Effector CD4-positive, alpha-beta T cell (primary cell): ENCODE results near the gene INMT.
A peak's percentile ranks its signal among the peaks of the same experiment; 100 is the strongest.

Experiments
- DNase-seq: peaks from one replicate; pipeline ENCODE4 v3.0.0-alpha.2; 2020

The INMT gene

DNA sequence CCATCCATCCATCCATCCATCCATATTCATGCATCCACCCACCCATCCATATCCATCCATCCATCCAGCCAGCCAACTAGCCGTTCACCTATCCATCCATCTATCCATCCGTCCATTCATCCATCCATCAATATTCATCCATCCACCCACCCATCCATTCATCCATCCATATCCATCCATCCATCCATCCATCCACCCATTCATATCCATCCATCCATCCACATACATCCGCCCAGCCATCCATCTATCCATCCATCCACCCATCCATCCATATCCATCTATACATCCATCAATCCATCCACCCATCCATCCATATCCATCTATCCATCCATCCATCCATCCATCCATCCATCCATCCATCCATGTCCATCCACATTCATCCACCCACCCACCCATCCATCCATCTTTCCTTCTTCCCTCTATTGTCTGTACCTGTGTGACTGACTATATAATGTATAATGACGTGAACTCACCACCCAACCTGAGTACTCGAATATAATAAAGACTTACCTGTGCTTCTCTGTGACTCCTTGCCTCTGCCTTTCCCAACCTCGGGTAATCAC lies 2.5 kb downstream of the INMT start:
- no peak for DNase-seq

DNA sequence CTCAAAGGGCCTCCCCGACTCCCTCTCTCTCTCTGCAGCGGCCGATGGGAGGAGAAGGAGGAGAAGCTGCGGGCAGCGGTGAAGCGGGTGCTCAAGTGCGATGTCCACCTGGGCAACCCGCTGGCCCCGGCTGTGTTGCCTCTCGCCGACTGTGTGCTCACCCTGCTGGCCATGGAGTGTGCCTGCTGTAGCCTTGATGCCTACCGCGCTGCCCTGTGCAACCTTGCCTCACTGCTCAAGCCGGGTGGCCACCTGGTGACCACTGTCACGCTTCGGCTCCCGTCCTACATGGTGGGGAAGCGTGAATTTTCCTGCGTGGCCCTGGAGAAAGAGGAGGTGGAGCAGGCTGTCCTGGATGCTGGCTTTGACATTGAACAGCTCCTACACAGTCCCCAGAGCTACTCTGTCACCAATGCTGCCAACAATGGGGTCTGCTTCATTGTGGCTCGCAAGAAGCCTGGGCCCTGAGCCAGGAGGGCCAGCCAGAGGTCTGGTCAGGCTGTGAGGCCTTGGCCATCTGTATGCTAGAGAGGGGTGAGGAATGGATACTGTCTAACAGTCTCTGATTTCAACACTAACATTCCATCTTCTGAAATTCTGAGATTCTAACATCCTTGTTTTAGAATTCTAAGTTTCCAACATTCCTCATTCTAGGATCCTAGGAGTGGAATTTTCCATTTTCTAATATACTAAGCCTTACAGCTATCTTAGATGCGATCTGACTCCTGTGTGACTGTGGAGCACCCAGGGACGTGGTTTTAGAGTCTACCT lies 3.6 kb downstream of the INMT start:
- DNase-seq, result no peak

- no peak for DNase-seq
These were observed 5.4 kb downstream of the INMT start for GRCh38 chr7:30757342-30757692.

DNA sequence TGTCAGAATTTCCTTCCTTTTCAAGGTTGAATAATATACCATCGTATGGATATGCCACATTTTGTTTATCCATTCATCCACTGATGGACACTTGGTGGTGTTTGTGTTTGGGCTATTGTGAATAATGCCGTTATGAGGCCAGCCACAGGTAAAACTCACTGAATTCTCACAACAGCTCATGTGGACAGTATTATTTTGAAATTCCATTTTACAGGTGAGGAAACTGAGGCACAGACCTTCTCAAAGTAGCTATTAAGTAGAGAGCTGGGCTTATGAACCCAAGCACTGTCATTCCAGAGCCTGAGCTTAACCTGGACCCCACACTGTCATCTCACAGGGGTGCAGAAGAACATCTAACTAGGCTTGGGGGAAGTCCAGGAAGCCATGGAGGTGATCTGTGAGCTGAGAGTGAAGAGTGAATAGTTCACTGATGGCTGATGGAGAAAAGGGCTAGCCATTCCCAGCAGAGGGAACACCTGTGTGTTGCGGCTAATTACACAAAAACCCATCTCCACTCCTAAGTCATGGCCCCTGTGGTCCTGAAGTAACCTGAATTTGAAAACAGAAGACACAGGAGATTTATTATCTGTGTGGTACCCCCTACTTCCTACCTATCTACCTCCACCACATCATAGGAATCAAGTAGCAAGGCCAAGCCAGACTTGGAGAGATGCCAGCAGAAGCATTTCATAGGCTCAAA lies 8.7 kb downstream of the INMT start:
- DNase-seq, result no peak

GRCh38 chr7:30761214-30762156 lies 9.6 kb downstream of the INMT start:
- no peak for DNase-seq

DNA sequence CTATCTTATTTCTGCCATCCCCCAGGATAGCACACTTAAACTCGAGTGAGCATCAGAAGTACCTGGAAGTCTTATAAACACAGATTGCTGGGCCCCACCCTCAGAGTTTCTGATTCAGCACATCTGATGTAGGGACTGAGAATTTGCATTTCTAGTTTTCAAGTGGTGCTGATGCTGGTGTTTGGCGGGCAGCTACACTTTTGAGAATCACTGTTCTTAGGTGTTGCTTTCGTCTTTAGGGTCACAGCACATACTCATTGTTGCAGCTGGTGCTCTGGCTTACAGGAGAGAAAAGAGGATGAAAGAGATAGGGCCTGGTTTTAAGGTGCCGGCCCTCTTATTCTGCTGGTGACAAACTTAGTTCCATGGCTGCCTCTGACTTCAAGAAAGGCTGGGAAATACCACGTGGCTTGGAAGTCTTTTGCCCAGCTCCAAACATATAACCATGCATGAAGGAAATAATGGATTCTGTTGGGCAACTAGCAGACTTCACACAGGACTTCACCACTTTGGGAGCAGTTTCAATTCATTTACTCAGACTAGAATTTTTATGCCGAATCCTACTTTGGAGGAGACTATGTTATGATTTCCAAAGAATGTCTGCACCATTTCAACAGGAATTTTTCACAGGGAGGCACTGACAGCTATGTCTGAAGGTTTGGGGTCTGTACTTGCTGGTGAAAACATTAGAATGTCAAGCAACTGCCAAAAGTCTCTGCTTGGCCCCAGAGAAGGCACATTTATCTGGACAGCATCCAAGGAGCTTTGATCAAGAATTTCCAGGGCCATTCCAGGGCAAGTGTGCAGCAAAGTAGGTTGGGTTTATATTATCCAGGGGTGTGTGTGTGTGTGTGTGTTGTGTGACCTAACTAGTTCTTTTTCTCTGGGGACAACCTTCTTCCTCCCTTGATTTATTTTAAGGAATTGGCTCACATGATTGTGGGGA lies 12.4 kb downstream of the INMT start:
- no peak for DNase-seq

DNA sequence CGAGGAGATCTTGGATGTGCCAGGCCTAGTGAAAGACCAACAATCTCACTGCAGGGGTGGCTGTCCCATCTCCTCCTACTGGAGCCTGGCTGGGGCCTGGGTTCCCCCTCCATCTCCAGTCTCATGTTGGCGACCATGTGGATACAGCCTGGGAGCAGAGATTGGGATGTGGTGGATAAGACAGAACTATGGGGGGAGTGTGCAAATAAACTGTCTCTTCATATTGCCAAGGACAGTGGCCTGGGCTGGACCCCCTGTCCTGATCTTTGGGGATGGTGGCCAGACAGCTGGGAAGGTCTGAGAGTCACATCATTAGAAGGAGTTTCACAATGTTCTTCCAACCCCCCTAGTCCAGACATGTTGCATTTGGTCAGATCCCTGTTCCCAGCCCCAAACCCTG lies 13.5 kb downstream of the INMT start:
- no peak for DNase-seq

DNA sequence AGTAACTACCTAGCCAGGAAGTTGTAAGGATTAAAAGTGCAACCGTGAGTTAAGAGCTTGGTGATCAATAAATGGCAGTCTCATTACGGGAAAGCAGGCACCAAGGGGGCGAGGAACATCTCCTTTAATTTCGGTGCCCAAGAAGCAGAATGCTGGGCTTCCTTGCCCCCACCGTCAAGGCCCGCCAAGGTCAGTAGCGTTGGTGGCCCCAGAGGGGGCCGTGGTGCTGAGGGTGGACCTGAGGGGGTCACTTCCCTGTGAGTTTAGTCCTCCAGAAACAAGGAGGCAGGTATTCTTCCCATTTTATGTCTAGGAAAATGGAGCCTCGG lies 18.9 kb downstream of the INMT start:
- no peak for DNase-seq

DNA sequence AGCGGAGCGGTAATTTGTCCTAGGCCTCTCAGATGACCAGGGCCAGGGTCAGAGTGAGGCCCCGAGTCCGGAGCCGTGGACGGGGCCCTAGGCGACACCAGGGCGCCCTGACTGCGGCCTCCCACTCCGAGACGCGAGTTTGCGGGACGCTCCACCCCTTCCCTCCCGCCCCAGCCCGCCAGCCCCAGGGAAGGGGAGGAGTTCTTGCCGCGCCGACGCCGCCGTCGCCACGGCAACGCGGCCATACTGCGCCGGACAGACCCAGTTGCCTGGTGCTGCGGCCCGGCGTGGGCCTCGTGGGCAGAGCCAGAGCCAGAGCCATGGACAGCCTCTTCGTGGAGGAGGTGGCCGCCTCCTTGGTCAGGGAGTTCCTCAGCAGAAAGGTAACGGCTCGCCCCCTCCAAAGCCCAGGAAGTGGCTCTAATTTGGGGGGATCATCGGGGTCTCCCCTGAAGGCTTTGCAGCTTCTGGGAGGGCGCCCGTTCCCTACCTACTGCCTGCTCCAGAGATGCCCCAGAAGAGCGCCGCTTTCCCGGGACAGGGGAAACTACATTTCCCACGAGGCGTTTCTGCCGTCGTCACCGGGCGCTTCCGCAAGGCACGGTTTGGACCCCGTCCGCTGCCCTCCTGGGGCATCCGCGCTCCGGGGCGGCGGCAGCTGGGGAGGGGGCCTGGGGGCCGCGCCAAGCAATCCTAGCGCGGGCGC lies 19.4 kb downstream of the INMT start, which contains the start of gene MINDY4:
Gene MINDY4 (plus strand): TSS at position 244 of the 706 bp plus-strand sequence. CDS start 77 bp downstream, at position 321.
- DNase-seq, result peak; percentile 33

- DNase-seq, result no peak
These were observed 20.0 kb downstream of the INMT start for GRCh38 chr7:30771880-30772425.

DNA sequence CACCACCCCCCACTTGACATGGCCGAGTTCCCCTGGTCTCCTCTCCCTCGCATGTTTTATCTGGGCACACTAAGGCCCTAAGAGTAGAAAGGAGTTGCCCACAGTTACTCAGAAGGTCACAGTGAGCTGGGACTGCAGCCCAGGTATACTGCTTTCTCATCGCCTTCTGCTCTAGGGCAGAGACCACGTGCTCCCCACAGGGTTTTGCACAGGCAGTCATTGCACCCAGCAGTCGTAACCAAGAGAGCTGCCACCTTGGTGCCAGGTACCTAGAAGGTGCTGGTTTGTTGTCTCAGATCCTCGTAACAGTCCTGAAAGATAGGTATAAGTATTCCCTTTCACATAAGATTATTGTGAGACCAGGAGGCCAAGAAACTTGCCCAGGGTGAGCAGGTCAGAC lies 21.0 kb downstream of the INMT start:
- no peak for DNase-seq

GRCh38 chr7:30775992-30776391 lies 24.1 kb downstream of the INMT start:
- no peak for DNase-seq

GRCh38 chr7:30776971-30777370 lies 25.0 kb downstream of the INMT start:
- DNase-seq, result no peak

DNA sequence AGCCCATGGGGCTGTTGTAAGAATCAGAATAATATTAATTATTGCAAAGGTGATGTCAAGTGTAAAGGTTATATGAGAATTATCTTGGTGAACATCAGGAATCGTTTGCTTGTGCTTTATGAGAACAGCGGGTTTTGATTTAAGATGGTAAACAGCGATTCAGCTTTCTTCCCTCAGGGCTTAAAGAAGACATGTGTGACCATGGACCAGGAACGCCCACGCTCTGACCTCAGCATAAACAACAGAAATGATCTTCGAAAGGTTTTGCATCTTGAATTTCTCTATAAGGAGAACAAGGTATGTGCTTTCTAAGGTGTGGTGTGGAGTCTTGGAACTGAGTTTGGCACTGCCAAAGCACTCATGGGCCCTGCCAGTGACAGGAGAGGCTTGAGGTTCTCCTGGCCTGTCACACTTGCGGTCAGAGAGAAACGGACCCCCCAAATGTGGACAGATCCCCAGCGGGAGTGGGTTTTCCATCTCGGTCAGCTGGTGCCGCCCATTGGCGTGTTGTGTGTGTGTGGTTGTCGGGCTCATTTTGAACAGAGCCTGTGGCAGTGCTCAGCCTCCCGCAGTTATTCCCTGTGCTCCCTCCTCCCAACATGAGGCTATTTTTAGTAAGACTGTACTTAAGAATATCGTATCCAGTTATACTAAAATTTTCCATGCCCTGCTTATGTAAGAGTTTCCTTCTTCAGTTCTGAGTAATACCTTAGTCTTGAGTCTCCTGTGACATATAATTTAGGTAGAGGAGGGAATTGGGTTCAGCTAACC lies 26.5 kb downstream of the INMT start:
- no peak for DNase-seq

DNA sequence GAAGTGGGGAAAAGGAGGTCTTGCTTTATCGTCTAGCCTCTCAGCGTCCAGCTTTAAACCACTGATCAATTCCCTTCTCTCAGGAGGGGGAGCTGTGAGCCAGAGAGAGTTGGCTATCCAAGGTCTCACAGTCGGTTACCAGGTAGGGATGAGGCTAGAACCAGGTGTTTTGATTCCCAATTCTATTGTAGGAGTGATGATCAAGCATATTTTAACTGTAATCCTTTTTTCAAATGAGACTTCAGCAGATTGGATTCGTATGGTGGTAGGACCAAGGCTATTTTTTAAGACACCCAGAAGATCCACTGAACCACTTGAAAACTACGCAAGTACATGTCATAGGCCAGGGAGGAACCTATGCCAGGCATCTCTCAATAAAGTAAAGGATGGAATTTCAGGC lies 27.6 kb downstream of the INMT start:
- DNase-seq, result no peak

DNA sequence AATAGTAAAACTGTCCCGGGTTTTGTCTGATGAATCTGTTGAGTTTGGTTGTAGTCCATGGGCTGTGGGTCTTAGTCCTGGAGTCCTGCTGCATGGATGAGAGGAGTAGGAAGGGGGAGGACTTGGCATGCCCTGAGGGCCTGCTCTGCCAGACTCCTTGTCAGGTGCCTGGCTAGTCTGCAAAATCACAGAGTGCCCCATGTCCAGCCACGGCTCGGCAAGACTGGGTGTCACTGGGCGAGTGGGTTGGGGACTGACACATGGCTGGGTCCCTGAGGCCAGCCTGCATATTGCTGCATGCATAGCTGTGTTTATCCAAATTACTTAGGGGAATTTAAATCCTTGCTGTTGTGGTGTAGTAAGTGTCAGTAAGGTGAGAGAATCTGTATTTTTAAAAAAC lies 29.0 kb downstream of the INMT start:
- DNase-seq, result no peak

DNA sequence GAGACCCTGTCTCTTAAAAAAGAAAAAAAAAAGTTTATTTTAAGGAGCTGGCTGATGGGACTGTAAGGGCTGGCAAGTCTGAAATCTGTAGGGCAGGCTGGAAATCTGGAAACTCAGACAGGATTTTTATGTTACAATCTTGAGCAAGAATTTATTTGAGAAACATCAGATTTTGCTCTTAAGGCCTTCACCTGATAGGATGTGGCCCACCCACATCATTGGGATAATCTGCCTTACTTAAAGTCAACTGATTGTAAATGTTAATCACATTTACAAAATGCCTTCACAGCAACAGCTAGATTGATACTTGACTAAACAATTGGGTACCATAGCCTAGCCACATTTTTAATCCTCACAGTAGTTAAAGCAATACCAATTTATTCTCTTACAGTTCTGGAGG lies 30.8 kb downstream of the INMT start:
- DNase-seq, result no peak

GRCh38 chr7:30785786-30786185 lies 33.9 kb downstream of the INMT start:
- DNase-seq, result no peak

- no peak for DNase-seq
These were observed 35.6 kb downstream of the INMT start for GRCh38 chr7:30787486-30787885.

DNA sequence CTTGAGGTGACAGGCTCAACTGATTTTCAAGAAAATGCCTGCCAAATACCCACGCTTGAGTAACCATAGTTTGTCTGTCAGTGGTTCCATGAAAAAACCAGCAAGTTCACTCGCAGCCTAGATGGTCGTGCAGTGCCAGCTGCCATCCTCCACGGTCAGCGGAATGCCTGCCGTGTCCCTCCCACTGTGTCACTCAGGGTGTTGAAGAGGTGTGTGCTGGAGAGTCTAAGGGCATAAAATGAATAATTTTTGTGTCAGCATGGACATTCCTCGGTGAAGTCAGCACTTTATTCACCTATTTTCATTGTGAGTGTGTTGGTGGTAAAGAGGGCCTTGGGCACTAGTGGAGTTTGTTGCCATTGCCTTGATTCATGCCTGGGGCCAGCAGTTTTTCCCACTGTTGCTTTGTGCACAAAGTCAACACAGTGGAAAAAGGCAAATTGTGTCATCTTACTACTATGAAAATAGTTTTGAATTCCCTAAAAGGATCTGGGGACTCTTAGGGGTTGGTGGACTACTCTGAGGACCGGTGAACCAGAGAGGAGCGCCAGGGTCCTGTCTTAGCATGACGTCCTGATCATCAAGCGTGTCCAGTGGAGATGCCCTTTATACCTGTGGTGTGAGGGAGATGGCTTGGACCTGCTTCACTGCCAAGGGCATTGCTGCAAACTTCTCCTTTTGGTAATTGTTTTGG lies 36.9 kb downstream of the INMT start:
- DNase-seq, result no peak
